ENCODE data around the gene PTH1R.

The PTH1R gene

DNA sequence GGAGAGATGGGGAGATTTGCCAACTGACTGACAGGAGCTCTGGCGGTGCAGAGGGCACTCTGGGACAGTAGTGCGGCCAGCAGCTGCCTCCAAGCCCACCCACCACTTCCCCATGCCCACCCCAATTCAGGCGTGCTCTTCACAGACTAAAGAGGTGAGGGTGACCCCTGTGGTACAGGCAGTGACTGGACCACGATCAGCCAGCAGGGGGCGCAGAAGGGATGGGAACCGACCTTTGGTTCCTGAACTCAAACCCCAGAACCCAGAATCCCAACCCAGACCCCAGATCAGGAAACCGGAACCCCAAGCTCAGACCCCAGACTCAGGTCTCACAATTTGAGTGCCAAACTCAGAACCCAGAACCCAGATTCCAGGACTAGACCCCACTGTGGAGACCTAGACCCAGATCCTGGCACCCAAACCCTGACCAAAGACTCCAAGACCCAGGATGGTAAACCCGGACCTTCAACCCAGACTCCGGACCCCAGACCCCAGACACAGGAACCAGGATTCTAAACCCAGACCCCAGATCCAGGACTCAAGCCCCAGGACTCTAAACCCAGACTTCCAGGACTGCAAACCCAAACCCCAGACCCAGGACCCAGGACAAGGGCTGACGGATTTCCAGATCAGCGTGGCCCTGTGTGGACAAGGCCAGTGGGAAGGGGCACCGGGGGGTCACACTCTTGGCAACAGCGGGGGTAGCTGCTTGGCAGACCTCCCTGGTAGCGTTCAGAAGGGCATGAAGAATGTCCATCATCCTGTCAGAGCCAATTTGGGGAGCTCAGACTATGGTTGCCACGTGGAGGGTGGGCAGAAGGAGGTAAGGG is 10.6 kb upstream of the PTH1R start:
- Mint-ChIP-seq H3K9me3 (no peaks in the 10 kb centered on the region), H3K27ac (no peak overlapping the region), H3K4me1 (no peaks in the 10 kb centered on the region), H3K27me3 (peaks cover 7% of the 10 kb centered on the region), H3K4me3 (no peak overlapping the region)
- ATAC-seq (peak; percentile 53), DNase-seq (peak; percentile 67 to 73)

DNA sequence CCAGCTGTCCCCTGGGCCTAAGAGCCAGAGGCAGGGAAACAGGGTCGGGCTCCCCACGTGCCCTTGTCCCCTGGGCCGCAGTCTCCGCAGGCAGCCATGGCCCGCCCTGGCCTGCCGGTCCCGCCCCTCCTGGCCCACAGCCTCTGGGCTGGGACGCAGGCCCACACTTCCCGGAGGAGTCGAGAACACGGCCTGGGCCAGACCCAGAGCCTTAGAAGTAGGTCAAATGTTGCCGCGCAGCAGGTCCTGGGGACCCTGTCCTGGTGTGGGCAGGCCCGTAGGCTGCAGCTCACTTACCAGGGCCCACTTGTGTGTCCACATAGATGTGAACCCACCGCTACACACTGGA is 10.0 kb upstream of the PTH1R start:
- no peak for ATAC-seq
- Mint-ChIP-seq H3K9me3 (no peaks in the 10 kb centered on the region), H3K27me3 (peaks cover 8% of the 10 kb centered on the region), H3K27ac (no peak overlapping the region), H3K4me3 (no peak overlapping the region), H3K4me1 (no peaks in the 10 kb centered on the region)
- no peak for DNase-seq

DNA sequence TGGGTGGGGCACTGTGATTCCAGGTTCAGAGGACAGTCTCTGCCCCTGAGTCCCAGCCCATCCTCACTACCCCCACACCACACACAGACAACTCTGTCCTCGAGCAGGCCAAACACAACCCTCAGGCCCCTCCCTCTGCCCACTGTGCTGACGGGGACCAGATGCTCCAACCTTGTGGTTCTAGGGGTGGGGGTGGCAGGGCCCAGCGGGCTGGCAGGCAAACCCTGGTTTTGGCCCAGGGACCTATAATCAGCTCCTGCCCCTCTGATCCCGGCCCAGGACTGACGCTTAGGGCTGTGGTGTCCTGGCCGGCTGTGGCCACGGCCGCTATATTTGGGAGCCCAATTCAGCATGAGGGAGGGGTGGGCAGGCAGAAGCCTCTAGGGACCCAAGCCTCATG is 9.2 kb upstream of the PTH1R start:
- Mint-ChIP-seq H3K27me3 (peaks cover 9% of the 10 kb centered on the region), H3K4me1 (peaks cover 6% of the 10 kb centered on the region), H3K27ac (no peak overlapping the region), H3K9me3 (no peaks in the 10 kb centered on the region), H3K4me3 (no peak overlapping the region)
- no peak for ATAC-seq
- no peak for DNase-seq

DNA sequence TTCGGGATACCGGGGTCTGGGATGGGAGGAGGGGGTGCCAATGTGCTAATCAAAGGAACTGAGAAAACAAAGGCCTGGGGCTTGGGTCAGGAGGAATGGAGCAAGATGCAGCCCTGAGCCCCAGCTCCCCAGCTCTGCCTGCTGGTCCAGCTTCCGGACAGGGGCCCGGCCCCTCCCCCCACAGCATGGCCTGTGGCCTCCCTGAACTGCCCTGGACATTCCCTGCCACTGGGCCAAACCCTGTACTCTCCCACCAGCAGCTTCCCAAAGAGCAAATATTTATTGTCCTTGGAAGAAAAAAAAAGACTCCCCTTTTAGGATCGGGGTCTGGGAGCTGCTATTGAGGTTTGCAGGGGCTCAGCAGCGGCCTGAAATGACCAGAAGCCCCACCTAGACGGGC is 8.6 kb upstream of the PTH1R start:
- Mint-ChIP-seq H3K27ac (no peak overlapping the region), H3K27me3 (peaks cover 16% of the 10 kb centered on the region), H3K4me3 (no peak overlapping the region), H3K9me3 (no peaks in the 10 kb centered on the region), H3K4me1 (peaks cover 12% of the 10 kb centered on the region)
- DNase-seq (no peak), ATAC-seq (no peak)

DNA sequence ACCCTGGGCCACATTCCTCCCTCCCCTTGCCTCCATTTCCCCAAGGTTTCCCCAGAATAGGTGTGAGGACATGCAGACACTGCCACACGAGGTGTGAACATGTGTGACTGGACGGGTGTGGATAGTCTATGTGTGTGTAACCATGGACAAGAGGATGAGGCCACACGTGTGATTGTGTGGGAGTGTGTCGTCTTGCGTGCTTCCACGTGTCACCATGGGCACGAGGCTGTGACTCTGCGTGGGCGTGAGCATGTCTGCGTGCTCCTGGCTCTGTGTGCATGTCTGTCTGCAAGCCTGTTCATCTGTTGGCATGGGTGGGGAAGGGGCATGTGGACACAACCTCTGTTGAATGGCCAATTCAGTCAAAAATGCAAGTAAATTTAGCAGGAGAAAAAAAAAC is 8.1 kb upstream of the PTH1R start:
- no peak overlapping the region for H3K4me3 Mint-ChIP-seq
- H3K27me3 Mint-ChIP-seq: peaks cover 20% of the 10 kb centered on the region
- H3K4me1 Mint-ChIP-seq: peaks cover 17% of the 10 kb centered on the region
- no peaks in the 10 kb centered on the region for H3K9me3 Mint-ChIP-seq
- DNase-seq (no peak), ATAC-seq (no peak)
- H3K27ac Mint-ChIP-seq: no peak overlapping the region

DNA sequence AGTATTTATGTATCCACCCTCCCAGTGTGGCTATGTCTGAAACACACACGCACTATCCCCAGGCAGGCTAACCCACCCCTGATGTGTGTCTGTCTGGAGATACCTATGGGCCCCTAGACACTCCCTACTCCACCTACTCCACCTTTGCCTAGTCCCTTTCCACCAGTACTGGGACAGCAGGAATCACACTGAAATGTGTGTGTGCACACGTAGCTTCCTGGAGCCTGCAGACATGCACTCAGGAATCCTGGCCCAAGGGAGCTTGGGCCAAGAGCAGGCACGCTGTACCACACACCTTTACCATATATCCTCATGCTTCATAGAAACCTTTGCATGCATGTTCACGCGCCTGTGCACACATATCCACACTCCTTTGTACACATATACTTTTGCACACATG is 6.9 kb upstream of the PTH1R start:
- ATAC-seq: no peak
- no peak overlapping the region for H3K4me3 Mint-ChIP-seq
- no peaks in the 10 kb centered on the region for H3K9me3 Mint-ChIP-seq
- peaks cover 21% of the 10 kb centered on the region for H3K27me3 Mint-ChIP-seq
- DNase-seq: no peak
- H3K4me1 Mint-ChIP-seq: peaks cover 23% of the 10 kb centered on the region
- H3K27ac Mint-ChIP-seq: no peak overlapping the region

DNA sequence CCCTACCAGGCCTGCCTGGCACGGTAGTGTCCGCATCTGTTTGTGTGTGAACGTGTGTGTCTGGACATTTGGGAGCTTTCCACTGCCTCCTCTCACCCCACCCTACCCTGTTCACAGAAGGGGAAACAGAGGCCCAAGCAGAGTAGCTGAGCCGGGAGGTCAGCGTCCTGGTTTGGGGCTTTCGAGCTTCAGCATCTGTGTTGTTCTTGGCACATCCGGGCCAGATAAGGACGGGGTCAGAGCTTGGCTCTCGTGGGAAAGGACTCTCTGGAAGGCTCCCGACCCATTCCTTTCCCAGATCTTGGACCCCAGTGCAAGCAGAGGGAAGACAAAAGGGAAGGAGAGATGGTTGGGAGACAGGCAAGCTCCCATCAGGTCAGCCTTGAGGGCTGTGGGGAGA is 6.3 kb upstream of the PTH1R start:
- Mint-ChIP-seq H3K27ac (no peak overlapping the region), H3K4me3 (no peak overlapping the region), H3K9me3 (no peaks in the 10 kb centered on the region), H3K27me3 (peaks cover 21% of the 10 kb centered on the region), H3K4me1 (peaks cover 23% of the 10 kb centered on the region)
- DNase-seq (no peak), ATAC-seq (no peak)

DNA sequence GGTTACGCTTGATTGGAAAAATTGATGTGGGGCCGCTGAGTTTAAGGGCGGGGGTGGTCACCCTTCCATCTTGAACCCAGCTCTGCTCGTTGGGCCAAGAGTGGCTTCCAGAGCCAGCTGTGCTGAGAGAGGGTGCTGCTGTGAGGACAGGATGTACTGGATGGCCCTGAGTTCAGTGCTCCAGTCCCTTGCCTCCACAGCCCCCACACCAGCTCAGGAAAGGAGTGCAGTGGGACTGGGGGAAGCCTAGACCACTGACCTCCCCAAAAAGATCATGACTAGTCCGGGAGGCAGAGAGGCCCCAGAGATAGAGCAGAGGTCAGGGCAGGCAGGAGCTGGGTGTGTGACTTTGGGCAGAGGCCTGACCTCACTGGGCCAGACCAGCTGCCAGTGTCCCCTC is 4.0 kb upstream of the PTH1R start:
- Mint-ChIP-seq H3K27ac (no peak overlapping the region), H3K4me3 (no peak overlapping the region), H3K27me3 (peaks cover 26% of the 10 kb centered on the region), H3K4me1 (peaks cover 23% of the 10 kb centered on the region), H3K9me3 (no peaks in the 10 kb centered on the region)
- DNase-seq (no peak), ATAC-seq (no peak)

DNA sequence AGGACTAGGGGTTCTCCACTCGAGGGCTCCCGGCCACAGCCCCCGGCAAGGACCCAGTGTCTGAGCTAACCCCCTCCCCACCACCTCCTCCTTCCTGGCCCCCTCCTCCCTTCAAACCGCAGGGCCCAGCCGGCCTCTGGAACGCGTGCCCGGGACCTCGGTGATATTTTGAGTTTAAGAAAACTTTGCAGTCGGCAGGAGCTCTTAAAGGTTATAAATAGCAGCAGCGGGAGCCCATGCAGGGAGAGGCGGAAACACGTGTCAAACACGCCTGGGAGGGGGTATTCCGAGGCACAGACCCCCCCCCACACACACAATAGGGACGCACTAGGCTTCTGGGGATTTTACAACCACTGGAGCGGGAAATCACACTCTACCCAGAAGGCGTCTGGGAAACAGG is 3.1 kb upstream of the PTH1R start:
- Mint-ChIP-seq H3K27ac (peak overlapping the region in 1 of 2 donors; percentile 21), H3K4me3 (no peak overlapping the region), H3K27me3 (peaks cover 36% of the 10 kb centered on the region), H3K4me1 (peaks cover 23% of the 10 kb centered on the region), H3K9me3 (no peaks in the 10 kb centered on the region)
- no peak for DNase-seq
- ATAC-seq: no peak

DNA sequence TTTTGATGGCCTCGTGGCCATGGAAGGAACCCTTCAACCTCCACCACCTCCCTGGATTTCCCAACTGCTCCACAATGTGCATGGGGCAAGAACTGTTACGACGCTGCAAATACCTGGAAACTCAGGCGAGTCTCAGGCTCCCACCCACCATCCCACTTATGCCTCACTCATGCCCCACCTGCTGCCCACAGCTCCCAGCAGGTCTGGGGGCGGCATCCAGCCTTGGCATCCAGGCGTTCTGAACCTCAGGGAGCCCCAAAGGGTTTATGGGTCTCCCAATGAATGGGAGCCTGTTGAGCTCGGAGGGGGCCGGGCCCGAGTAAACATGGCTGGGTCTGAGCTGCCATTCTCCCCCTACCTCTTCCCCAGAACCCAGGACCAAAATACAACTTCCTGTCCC is 2.0 kb upstream of the PTH1R start:
- Mint-ChIP-seq H3K9me3 (no peaks in the 10 kb centered on the region), H3K4me1 (peaks cover 27% of the 10 kb centered on the region), H3K27me3 (peaks cover 47% of the 10 kb centered on the region), H3K27ac (no peak overlapping the region), H3K4me3 (no peak overlapping the region)
- DNase-seq: no peak
- ATAC-seq: no peak

DNA sequence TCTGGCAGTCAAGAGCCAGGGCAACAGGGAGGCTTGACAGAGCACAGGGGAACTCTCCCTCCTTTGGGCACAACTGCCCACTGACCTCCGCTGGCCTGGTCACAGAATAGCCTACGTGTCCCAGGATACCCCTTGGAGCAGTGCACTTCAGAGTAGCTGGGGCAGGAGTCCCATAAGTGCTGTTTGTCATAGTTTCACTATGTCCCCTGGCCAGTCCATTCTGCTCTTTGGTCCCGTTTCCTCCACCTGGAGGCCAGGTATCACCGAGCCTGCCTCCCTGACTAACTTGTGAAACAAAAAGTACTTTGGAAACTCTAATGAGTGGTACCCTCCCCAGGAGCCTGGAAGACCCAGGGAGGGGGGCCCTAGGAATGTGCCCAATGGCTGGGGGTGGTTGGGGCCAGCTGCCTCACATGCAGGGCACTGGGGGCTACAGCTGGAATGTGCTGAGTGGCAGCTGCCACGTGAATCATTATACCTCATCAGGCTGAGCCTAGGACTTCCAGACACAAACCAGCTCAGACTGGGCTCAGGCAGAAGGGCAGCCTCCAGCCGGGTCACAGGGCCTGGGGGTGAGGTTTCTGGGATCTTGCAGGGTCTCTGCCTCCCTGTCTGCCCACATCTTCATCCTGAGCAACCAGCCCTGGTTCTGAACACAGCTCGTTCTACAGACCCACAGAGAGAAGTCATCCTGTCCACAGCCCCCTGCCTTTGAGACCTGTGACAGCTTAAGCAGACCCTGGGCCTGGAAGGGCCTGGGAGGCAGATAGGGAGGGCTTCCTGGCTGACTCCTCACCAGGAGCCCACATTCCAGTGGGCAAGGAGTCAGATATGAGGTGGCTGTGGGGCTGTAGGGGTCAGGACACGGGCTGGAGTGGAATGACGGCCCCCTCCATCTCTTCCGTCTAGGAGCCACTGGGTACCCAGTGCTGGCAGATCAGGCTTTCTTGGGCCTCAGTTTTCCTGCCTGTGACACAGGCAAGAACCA is 914 bp upstream of the PTH1R start:
- no peak for DNase-seq
- Mint-ChIP-seq H3K27ac (no peak overlapping the region), H3K4me1 (peaks cover 32% of the 10 kb centered on the region), H3K4me3 (no peak overlapping the region), H3K9me3 (no peaks in the 10 kb centered on the region), H3K27me3 (peaks cover 53% of the 10 kb centered on the region)
- no peak for ATAC-seq

DNA sequence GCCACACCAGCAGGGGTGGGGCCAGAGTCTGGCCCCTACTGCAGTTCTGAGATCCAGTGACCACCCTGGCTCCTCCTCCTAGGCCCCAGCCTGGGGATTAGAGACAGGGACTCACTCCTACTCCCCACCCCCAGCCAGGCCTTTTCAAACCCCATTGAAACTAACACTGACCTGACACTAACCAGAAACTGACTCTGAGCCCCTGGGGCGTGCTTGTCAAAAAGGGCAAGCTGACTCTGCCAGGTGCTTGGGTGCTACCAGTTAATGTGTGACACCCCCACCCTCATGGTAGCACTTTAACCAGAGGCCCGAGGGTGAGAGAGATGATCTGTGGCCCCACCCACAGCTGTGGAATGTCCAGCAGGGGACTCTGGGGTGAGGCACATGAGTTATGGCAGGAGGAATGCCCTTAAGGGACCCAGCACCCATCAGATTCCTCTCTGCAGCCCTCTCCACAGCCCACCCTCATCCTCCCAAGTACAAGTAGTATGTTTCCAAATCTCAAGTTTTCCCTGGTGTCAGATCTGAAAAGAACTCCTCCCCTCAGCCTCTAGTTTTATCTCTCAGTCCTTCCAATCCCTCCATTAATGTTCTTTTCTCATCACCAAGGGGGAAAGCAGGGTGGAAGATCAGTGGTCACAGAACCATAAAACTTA is 1.4 kb downstream of the PTH1R start:
- peaks cover 64% of the 10 kb centered on the region for H3K27me3 Mint-ChIP-seq
- ATAC-seq: no peak
- H3K27ac Mint-ChIP-seq: no peak overlapping the region

DNA sequence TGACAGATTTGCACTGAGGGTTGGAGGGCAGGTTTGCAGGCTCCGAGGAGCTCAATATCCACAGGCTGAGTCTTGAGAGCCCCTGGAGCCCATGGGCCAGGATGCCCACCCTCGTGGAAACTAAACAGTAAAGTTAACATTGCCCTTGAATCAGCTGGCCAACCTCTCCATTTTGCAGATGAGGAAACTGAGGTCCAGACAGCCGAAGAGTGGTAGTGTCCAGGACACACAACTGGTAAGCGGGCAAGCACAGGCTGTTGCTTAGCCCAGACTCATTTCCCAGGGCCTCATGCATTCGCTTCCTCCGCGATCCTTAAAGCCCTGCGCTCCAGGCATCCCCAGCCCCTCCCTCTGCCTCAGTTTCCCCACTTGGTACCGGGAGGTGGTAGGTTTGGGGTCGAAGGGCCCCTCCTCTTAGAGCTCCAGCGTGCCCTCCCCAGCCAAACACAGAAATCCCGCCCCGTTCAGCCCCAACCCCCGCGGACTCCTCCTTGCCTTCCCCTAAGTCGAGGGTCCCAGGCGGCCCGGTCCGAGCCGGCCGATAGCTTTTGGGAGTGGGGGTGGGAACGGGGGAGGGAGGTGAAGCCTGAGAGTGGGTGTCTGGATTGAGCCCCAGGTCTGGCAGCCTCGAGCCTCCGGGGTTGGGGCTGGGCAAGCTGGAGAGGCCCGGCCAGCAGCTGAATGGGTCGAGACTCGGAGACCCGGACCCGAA is 3.5 kb downstream of the PTH1R start:
- no peak overlapping the region for H3K27ac Mint-ChIP-seq
- H3K4me1 Mint-ChIP-seq: peaks cover 24% of the 10 kb centered on the region

More for the DNA sequence above, 1.4 kb downstream of the PTH1R start:
- H3K9me3 Mint-ChIP-seq: no peaks in the 10 kb centered on the region
- DNase-seq: no peak
- no peak overlapping the region for H3K4me3 Mint-ChIP-seq
- H3K4me1 Mint-ChIP-seq: peaks cover 34% of the 10 kb centered on the region

DNA sequence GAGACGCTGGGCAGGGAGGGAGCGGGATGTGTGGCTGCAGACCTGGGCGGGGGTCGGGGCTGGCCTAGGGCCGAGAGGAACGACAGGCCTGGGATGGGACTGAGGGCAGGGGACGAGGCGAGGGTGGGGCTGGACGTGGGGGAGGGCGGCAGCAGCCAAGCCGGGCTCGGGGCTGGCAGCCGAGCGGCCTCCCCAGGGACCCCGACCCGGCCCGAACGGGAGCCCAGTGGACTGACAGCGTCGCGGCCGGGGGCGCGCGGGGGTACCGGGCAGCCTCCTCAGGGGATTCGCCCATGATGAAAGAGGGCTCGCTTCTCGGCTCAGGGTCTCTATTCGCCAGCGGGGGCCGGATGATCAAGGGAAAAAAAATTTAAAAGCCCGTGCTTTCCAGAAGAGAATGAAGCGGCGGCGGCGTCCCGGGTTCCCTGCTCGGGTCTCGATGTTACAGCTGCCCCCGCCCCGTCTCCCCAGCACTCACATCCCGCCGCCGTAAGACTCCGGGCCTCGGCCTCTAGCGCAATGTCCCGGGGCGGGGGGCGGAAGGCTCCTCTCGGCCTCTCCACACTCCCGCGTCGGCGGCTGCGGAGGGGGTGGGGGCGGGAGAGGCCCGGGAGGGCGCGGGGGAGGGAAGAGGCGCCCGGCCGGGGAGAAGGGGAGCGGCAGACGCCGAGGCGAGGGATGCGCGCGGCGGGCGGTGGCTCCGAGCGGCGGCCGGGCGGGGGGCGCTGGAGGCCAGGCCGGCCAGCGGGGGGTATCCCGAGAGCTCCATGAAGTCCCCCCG is 4.3 kb downstream of the PTH1R start:
- Mint-ChIP-seq H3K27me3 (peaks cover 81% of the 10 kb centered on the region), H3K9me3 (no peaks in the 10 kb centered on the region), H3K27ac (no peak overlapping the region), H3K4me3 (peak overlapping the region; percentile 64 to 79), H3K4me1 (peaks cover 24% of the 10 kb centered on the region)
- ATAC-seq (peak; percentile 34), DNase-seq (no peak)

More for the DNA sequence above, 3.5 kb downstream of the PTH1R start:
- Mint-ChIP-seq H3K4me3 (no peak overlapping the region), H3K27me3 (peaks cover 80% of the 10 kb centered on the region), H3K9me3 (no peaks in the 10 kb centered on the region)
- DNase-seq (no peak), ATAC-seq (no peak)

Data from stimulated activated naive CD8-positive, alpha-beta T cell treated with anti-CD3 and anti-CD28 coated beads, Interleukin-15, amount 100 ng/mL, for 72 hours (primary cell).